ENCODE results near the gene CACNA1S. TPM values are rescaled to one million over a fixed set of nuclear protein-coding genes. Genes with fewer than 3 reads are reported as not detected.

The CACNA1S gene
- total RNA-seq, 4 donors from 2014 or later: not detected

- Histone ChIP-seq H3K27me3 (no peaks in the 10 kb centered on the region), H3K27ac (no peak overlapping the region), H3K4me3 (no peak overlapping the region), H3K9me3 (no peaks in the 10 kb centered on the region), H3K36me3 (peaks cover 0 to 9% (median 0%) of the 10 kb centered on the region in 3 donors), H3K4me1 (no peaks in the 10 kb centered on the region)
- intact Hi-C loops (cut with DNase I): no loop called here
- WGBS, 2 donors: 95 to 97% methylated on average over 7 to 9 of the region's 14 CpGs
- TF ChIP-seq, protein P1, sequence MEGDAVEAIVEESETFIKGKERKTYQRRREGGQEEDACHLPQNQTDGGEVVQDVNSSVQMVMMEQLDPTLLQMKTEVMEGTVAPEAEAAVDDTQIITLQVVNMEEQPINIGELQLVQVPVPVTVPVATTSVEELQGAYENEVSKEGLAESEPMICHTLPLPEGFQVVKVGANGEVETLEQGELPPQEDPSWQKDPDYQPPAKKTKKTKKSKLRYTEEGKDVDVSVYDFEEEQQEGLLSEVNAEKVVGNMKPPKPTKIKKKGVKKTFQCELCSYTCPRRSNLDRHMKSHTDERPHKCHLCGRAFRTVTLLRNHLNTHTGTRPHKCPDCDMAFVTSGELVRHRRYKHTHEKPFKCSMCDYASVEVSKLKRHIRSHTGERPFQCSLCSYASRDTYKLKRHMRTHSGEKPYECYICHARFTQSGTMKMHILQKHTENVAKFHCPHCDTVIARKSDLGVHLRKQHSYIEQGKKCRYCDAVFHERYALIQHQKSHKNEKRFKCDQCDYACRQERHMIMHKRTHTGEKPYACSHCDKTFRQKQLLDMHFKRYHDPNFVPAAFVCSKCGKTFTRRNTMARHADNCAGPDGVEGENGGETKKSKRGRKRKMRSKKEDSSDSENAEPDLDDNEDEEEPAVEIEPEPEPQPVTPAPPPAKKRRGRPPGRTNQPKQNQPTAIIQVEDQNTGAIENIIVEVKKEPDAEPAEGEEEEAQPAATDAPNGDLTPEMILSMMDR (IDR thresholded peaks at IDR 0.05): no peak
- TF ChIP-seq POLR2A (IDR thresholded peaks at IDR 0.05): no peak
- no peak for DNase-seq
Measured at GRCh38 chr1:200999667-201000066, 112.6 kb downstream of the CACNA1S start.

DNA sequence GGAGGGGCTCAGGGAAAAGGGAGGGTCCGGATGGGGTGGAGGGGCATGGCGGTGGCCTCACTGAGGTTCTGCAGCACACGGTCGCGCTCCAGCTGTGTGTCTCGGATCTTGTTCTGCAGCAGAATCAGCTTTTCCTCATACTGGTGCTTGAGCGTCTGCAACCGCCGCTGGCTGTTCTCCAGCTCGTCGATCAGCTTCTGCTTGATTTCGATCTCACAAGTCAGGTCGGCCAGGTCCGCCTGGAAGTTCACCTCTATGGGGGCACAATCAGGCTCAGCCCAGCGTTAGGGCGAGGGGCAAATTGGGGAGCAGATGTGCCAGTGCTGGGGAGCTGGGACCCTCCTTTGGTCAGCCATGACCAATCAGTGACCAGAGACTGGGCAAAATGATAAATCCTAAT lies 113.9 kb downstream of the CACNA1S start:
- DNase-seq: no peak
- TF ChIP-seq POLR2A (IDR thresholded peaks at IDR 0.05): no peak
- TF ChIP-seq, protein P1 (IDR thresholded peaks at IDR 0.05): no peak
- H3K27me3 ChIP-seq: no peaks in the 10 kb centered on the region
- H3K36me3 ChIP-seq: peaks cover 0 to 5% (median 0%) of the 10 kb centered on the region in 3 donors
- H3K4me1 ChIP-seq: no peaks in the 10 kb centered on the region
- H3K27ac ChIP-seq: no peak overlapping the region
- no peak overlapping the region for H3K4me3 ChIP-seq
- intact Hi-C loops (cut with DNase I): no loop called here
- WGBS, 2 donors: 85 to 95% methylated on average over 10 to 16 of the region's 16 CpGs
- H3K9me3 ChIP-seq: no peaks in the 10 kb centered on the region

- TF ChIP-seq POLR2A (IDR thresholded peaks at IDR 0.05): no peak
- TF ChIP-seq, protein P1 (IDR thresholded peaks at IDR 0.05): no peak
- H3K27me3 ChIP-seq: no peaks in the 10 kb centered on the region
- DNase-seq: no peak
Measured at GRCh38 chr1:200992382-200993048, 119.7 kb downstream of the CACNA1S start.

DNA sequence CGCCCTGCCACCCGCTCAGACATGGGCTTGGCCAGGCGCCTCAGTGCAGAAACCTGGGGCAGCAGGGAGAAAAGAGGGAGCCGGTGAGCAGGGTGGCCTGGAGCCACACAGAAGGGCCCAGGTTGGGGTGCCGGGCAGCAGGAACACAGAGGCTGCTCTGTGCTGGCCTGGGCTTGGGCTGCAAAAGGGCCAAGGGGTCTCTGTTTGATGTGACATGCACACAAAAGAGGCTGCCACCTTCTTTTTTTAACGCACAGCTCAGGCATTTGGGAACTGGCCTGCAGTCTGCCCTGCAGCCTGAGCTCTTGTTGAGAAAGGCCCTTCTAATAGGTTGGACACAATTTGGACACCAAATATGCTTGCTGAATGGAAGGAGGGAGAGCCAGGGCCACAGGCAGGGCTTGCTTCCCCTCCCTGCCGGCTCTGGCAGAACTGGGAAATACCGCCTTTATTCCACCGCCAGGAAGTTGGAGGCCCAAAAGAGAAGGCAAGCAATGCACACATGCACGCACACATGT lies 121.1 kb downstream of the CACNA1S start:
- intact Hi-C loops (cut with DNase I): no loop called here
- Histone ChIP-seq H3K27me3 (no peaks in the 10 kb centered on the region), H3K4me3 (no peak overlapping the region), H3K27ac (no peak overlapping the region), H3K36me3 (peaks cover 0 to 40% (median 0%) of the 10 kb centered on the region in 3 donors), H3K4me1 (no peaks in the 10 kb centered on the region), H3K9me3 (no peaks in the 10 kb centered on the region)
- 73 to 84% methylated on average over 5 to 6 of the region's 10 CpGs for WGBS, 2 donors
- TF ChIP-seq, protein P1 (IDR thresholded peaks at IDR 0.05): no peak
- no peak for TF ChIP-seq POLR2A (IDR thresholded peaks at IDR 0.05)
- no peak for DNase-seq

More at GRCh38 chr1:200992382-200993048, 119.7 kb downstream of the CACNA1S start:
- intact Hi-C loops (cut with DNase I): no loop called here
- H3K4me3 ChIP-seq: no peak overlapping the region
- no peaks in the 10 kb centered on the region for H3K4me1 ChIP-seq
- WGBS, 2 donors: 68 to 90% methylated on average over 2 to 3 of the region's 4 CpGs
- H3K27ac ChIP-seq: no peak overlapping the region
- peaks cover 0 to 32% (median 0%) of the 10 kb centered on the region in 3 donors for H3K36me3 ChIP-seq
- no peaks in the 10 kb centered on the region for H3K9me3 ChIP-seq

- H3K27ac ChIP-seq: no peak overlapping the region
- no peak for DNase-seq
Measured at GRCh38 chr1:200990114-200990513, 122.1 kb downstream of the CACNA1S start.

More at GRCh38 chr1:200990114-200990513, 122.1 kb downstream of the CACNA1S start:
- Histone ChIP-seq H3K9me3 (no peaks in the 10 kb centered on the region), H3K27me3 (no peaks in the 10 kb centered on the region), H3K4me1 (no peaks in the 10 kb centered on the region), H3K4me3 (no peak overlapping the region), H3K36me3 (peaks cover 0 to 40% (median 0%) of the 10 kb centered on the region in 3 donors)
- 84 to 100% methylated on average over 1 to 7 of the region's 9 CpGs for WGBS, 2 donors
- no peak for TF ChIP-seq POLR2A (IDR thresholded peaks at IDR 0.05)
- TF ChIP-seq, protein P1 (IDR thresholded peaks at IDR 0.05): no peak
- intact Hi-C loops (cut with DNase I): no loop called here

All from esophagus squamous epithelium (tissue), 5 donors.